Keratinocyte (primary cell): ENCODE data around the gene SNRPA1. TPM values are rescaled to one million over a fixed set of nuclear protein-coding genes. Genes with fewer than 3 reads are reported as not detected.

ENCODE experiments used
- DNase-seq: peaks from one replicate; pipeline ENCODE4 v3.0.0-alpha.2; 2011; ENCODE audit warnings: low read depth, missing footprints, low spot score
- FAIRE-seq: peaks from 2 replicates; lab custom pipeline; 2011; peaks lifted over from hg19 to GRCh38; lab: Jason Lieb, UNC
- H2AFZ ChIP-seq: 2 replicates; pipeline ENCODE4 v1.6.0; 2012; ENCODE audit warnings: low read length, control low read depth, inconsistent platforms; ENCODE audit not compliant: control insufficient read depth
- H3K27ac ChIP-seq: 2 replicates; pipeline ENCODE4 v1.5.1; 2011; ENCODE audit warnings: low read length; ENCODE audit not compliant: control insufficient read depth, insufficient read depth
- H3K27me3 ChIP-seq: 3 replicates; pipeline ENCODE4 v1.6.0; 2011; ENCODE audit warnings: low read length; ENCODE audit not compliant: control insufficient read depth, insufficient read depth; ENCODE audit errors: extremely low read depth
- H3K36me3 ChIP-seq, 2 experiments: 2 replicates in 1 of 2; 3 replicates in 1 of 2; pipeline ENCODE4 v1.5.1; 2011; ENCODE audit warnings: low read length in 2 of 2, mild to moderate bottlenecking in 1 of 2; ENCODE audit not compliant: control insufficient read depth in 2 of 2, insufficient read depth in 2 of 2; ENCODE audit errors: extremely low read depth in 1 of 2
- H3K4me1 ChIP-seq: 3 replicates; pipeline ENCODE4 v1.5.1; 2011; ENCODE audit warnings: low read length; ENCODE audit not compliant: control insufficient read depth, insufficient read depth; ENCODE audit errors: extremely low read depth
- H3K4me2 ChIP-seq: 3 replicates; pipeline ENCODE4 v1.6.0; 2011; ENCODE audit warnings: low read depth, low read length; ENCODE audit not compliant: control insufficient read depth, insufficient read depth; ENCODE audit errors: extremely low read depth
- H3K4me3 ChIP-seq, 3 experiments: fragments of 200-600 bp in 1 of 3; sonication (generic) in 1 of 3; 2 replicates in 2 of 3; 3 replicates in 1 of 3; pipeline ENCODE4 v1.5.1; 2011 to 2016; ENCODE audit warnings: low read length in 3 of 3, mild to moderate bottlenecking in 3 of 3, control low read depth in 2 of 3, inconsistent platforms in 1 of 3, low read depth in 1 of 3, mixed read lengths in 1 of 3, mixed run types in 1 of 3, moderate library complexity in 1 of 3; ENCODE audit not compliant: control insufficient read depth in 2 of 3, insufficient read depth in 2 of 3; ENCODE audit errors: extremely low read depth in 1 of 3
- H3K79me2 ChIP-seq: 2 replicates; pipeline ENCODE4 v1.6.0; 2012; ENCODE audit warnings: low read length; ENCODE audit not compliant: control insufficient read depth, insufficient read depth
- H3K9ac ChIP-seq: 3 replicates; pipeline ENCODE4 v1.6.0; 2011; ENCODE audit warnings: low read length; ENCODE audit not compliant: control insufficient read depth, insufficient read depth; ENCODE audit errors: extremely low read depth
- H3K9me1 ChIP-seq: 3 replicates; pipeline ENCODE4 v1.6.0; 2011; ENCODE audit warnings: low read length; ENCODE audit not compliant: control insufficient read depth, insufficient read depth; ENCODE audit errors: extremely low read depth
- H3K9me3 ChIP-seq: 2 replicates; pipeline ENCODE4 v1.5.1; 2012; ENCODE audit warnings: low read depth, low read length; ENCODE audit not compliant: control insufficient read depth
- H4K20me1 ChIP-seq: 3 replicates; pipeline ENCODE4 v1.6.0; 2011; ENCODE audit warnings: low read length; ENCODE audit not compliant: control insufficient read depth, insufficient read depth; ENCODE audit errors: extremely low read depth
- CTCF ChIP-seq, 3 experiments: IDR thresholded peaks in 1 of 3; conservative IDR thresholded peaks in 1 of 3; optimal IDR thresholded peaks in 1 of 3; 2 replicates in 2 of 3; 3 replicates in 1 of 3; pipeline versions ENCODE3 to v1.5.1; 2011; ENCODE audit warnings: low read length in 3 of 3, mild to moderate bottlenecking in 3 of 3, moderate library complexity in 2 of 3, control low read depth in 1 of 3, inconsistent platforms in 1 of 3; ENCODE audit not compliant: insufficient read depth in 2 of 3; ENCODE audit errors: extremely low read depth in 1 of 3
- EZH2 ChIP-seq: IDR thresholded peaks from one replicate; pipeline ENCODE4 v1.6.1; 2012; ENCODE audit warnings: inconsistent platforms, mild to moderate bottlenecking, low read length, moderate library complexity
- dilution Hi-C: fragments of 300-500 bp; cut with MboI; formaldehyde crosslinking; loops from one replicate; pipeline ENCODE4 v1.7.0; 2020; ENCODE audit warnings: low sequenced_read_pairs; ENCODE audit not compliant: extremely low pct_ligation_motif_present
- polyA plus RNA-seq, 5 experiments: library from polyadenylated mRNA; depleted of rRNA in 3 of 5; stranded (reverse) in 3 of 5; stranded (forward) in 1 of 5; unstranded in 1 of 5; fragments of >200 nt; gene quantifications; 1 replicate in 1 of 5; 2 replicates in 3 of 5; 3 replicates in 1 of 5; pipeline versions ENCODE4 v1.2.1 to v1.2.3, GENCODE V29; 2011 to 2012; ENCODE audit warnings: missing spikeins in 2 of 5, low read depth in 1 of 5, low replicate concordance in 1 of 5

SNRPA1 gene
- polyA plus RNA-seq, 1 donor (not counting 4 experiments of a cell fraction or from before 2014, with no cell fraction given) = 106 TPM

- peaks cover 4 to 10% of the 10 kb centered on the region in 2 experiments for H3K36me3 ChIP-seq
- FAIRE-seq = no peak
- H3K27ac ChIP-seq = no peak overlapping the region
- no peaks in the 10 kb centered on the region for H3K9me3 ChIP-seq
- H2AFZ ChIP-seq = no peak overlapping the region
- TF ChIP-seq CTCF (optimal IDR thresholded peaks at IDR 0.05 in 1 of 3, IDR thresholded peaks at IDR 0.05 in 1 of 3, conservative IDR thresholded peaks at IDR 0.05 in 1 of 3; ENCODE audit: extremely low read depth in 1 of 3, insufficient read depth in 2 of 3, low read length in 3 of 3) (no peak), EZH2 (no peak)
- peaks cover 30% of the 10 kb centered on the region for H4K20me1 ChIP-seq
- H3K4me2 ChIP-seq = no peak overlapping the region
- dilution Hi-C loops = no loop called here
- no peak overlapping the region for H3K4me3 ChIP-seq
- peaks cover 4% of the 10 kb centered on the region for H3K9me1 ChIP-seq
- H3K9ac ChIP-seq = no peak overlapping the region
- peaks cover 99% of the 10 kb centered on the region for H3K79me2 ChIP-seq
- H3K4me1 ChIP-seq = peaks cover 47% of the 10 kb centered on the region
- DNase-seq = no peak
- H3K27me3 ChIP-seq = no peaks in the 10 kb centered on the region
Observed at GRCh38 chr15:101244889-101245668, 50.0 kb downstream of the SNRPA1 start.

- H3K9me1 ChIP-seq = peaks cover 8% of the 10 kb centered on the region
- no peak for TF ChIP-seq CTCF (optimal IDR thresholded peaks at IDR 0.05 in 1 of 3, IDR thresholded peaks at IDR 0.05 in 1 of 3, conservative IDR thresholded peaks at IDR 0.05 in 1 of 3; ENCODE audit: extremely low read depth in 1 of 3, insufficient read depth in 2 of 3, low read length in 3 of 3)
- TF ChIP-seq EZH2 = no peak
- H3K4me2 ChIP-seq = no peak overlapping the region
- H3K4me1 ChIP-seq = peaks cover 42% of the 10 kb centered on the region
- peaks cover 4 to 11% of the 10 kb centered on the region in 2 experiments for H3K36me3 ChIP-seq
- H4K20me1 ChIP-seq = peaks cover 27% of the 10 kb centered on the region
- no peak overlapping the region for H3K4me3 ChIP-seq
- H3K9ac ChIP-seq = no peak overlapping the region
- dilution Hi-C loops = no loop called here
- peaks cover 99% of the 10 kb centered on the region for H3K79me2 ChIP-seq
- FAIRE-seq (no peak), DNase-seq (no peak)
- no peaks in the 10 kb centered on the region for H3K27me3 ChIP-seq
- H2AFZ ChIP-seq = no peak overlapping the region
- H3K9me3 ChIP-seq = no peaks in the 10 kb centered on the region
- H3K27ac ChIP-seq = no peak overlapping the region
Observed at GRCh38 chr15:101244036-101244781, 50.8 kb downstream of the SNRPA1 start.
